ENCODE measurements around the gene VPS52.

Gene VPS52

DNA sequence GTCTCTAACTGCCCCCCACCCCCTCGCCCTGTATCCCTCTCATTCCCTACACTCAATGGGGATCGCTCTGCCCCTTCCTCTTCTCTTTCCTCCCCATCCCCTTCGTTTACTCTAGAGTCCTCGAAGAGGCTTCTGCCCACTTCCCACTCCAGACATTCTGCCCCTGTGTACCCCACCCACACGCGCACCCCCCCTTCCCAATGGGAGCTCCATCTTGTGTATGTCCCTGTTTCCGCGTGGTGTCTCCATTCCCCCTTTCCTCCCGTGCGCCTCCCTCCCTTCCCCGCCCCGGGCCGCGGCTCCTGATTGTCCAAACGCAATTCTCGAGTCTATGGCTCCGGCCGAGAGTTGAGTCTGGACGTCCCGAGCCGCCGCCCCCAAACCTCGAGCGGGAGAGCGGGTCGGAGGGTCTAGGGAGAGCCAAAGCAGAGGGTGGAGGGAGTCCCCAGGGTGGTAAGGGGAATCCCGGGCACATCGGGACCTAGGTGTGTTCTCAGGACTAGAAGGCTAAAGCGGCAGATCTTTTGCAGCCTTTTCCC is 64.1 kb downstream of the VPS52 start:
- DNase-seq = no peak

DNA sequence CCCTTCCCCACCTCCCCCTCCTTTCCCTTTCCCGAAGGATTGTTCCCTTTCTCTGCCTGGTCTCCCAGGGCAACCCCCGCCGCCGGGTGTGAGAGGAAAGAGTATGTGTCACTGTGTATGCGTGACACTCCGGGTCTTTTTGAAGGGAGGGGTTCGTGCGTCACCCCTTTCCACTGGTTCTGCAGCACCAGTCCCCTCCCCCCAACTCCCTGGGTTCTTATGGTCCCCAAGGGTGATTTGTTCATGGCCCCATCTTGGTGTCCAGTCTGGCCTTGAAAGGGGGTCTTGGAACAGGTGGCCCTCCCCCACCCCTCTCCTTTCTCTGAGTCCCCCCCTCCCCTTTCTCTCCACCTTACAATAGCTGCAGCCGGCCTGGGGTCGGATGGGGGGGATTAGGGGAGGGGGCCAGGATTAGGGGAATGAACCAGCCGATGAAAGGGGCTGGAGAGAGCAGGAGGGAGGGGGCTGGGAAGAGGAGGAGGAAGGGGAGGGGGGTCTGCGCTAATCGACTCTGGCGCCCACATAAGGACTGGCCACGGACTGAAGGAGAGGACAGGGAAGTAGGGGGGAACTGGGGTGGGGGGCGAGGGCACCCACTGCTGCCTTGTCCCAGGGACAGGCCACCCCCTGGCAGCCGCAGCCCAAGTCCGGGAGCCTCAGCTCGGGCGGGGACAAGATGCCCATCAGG is 64.7 kb downstream of the VPS52 start:
- DNase-seq = no peak

DNA sequence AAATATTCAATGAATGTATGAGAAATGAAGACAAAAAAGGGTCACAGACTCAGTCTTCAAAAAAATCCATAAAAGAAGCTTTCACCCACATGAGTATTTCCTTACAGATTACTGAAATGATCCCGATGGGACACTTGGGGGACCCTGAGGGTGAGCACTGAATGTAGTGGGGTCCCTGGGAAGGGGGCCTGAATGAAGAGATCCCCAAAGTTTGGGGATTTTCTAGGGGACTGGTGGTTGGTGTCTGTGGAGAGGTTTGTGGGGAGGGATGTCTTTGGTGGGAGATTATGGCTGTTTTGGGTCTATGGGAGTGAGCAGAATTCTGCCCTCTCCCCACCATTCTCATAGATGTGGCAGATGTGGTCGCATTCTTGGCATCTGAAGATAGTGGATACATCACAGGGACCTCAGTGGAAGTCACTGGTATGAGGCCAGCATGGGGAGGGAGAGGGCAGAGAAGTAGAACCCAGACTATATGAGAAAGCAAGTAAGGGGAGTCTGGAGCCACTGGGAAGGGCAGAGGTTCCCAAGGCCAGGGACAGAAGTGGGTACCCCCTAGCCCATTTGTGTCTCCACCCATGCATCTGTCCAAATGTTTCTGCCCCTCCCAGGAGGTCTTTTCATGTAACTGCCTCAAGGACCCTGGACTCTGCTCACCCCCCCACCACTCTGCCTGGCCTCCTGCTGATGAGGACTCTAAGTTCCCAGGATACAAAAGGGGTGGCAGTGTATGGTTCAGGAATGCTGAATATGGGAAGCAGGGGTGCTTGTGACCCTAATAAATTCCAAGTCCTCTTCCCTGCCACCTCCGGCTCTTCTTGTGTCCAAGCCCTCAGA is 65.4 kb downstream of the VPS52 start:
- DNase-seq = no peak

DNA sequence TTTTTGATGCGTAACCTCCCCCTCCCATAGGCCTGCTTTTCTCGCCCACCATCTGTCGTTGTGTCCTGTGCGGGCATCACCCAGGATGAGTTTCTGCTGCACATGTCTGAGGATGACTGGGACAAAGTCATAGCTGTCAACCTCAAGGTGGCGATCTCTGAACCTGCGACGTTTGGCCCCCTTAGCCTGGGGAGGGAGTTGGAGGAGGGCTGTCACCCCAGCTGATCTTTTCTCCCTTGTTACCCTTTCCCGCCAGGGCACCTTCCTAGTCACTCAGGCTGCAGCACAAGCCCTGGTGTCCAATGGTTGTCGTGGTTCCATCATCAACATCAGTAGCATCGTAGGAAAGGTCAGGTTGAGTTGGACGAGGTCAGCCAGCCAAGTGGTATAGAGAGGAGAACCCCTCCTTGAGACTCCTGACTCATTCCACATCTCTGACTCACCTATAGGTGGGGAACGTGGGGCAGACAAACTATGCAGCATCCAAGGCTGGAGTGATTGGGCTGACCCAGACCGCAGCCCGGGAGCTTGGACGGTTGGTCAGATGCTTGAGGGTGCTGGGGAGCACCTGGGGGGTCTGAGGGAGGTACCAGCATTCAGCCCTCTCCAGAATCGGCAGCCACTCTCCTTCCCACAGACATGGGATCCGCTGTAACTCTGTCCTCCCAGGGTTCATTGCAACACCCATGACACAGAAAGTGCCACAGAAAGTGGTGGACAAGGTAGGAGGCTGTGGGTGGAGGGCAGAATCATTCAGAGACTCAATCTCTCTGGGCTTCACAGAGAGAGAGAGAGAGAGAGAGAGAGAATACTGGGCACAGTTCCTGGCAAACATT is 66.3 kb downstream of the VPS52 start:
- no peak for DNase-seq

DNA sequence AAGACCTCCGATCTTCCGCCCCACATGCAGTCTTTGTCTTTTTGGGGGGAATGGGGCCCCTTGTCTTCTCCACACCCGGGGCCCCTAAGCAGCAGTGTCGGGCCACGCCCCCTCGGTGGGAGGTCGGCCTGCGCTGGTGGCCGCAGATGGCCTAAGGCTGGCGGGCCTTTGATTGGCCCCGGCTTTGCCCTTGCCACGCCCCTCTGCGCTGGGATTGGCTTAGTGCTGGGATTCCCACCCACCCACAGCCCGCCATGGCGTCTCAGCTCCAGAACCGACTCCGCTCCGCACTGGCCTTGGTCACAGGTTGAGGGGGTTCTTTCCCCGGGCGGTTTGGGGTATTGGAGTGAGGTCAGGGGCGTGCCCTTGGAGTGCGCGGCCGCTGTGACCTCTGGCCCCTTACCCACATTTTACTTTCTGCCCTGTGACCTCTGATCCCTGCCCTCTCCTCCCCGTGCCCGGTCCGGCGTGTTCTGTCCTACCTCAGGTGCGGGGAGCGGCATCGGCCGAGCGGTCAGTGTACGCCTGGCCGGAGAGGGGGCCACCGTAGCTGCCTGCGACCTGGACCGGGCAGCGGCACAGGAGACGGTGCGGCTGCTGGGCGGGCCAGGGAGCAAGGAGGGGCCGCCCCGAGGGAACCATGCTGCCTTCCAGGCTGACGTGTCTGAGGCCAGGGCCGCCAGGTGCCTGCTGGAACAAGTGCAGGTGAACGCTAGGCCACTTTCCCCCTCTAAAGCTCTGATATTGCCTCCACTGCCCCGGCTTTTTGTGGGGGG is 67.1 kb downstream of the VPS52 start, which contains the start of gene HSD17B8:
TSS of gene HSD17B8 (plus strand) at position 241 of the 776 bp plus-strand sequence. CDS start at position 255, 14 bp downstream.
- peak; percentile 75 for DNase-seq

DNA sequence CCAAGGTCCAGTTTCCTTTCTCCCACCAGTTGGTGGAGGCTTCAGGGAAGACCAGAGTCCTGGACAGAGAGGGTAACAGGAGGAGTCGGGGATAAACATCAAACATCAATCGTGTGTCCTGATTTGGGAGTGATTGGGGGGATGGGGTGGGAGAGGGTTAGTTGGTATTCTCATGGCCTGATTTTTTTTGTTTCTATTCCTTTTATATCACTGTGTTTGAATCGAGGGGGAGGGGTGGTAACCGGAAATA is 67.6 kb downstream of the VPS52 start:
- DNase-seq = no peak

DNA sequence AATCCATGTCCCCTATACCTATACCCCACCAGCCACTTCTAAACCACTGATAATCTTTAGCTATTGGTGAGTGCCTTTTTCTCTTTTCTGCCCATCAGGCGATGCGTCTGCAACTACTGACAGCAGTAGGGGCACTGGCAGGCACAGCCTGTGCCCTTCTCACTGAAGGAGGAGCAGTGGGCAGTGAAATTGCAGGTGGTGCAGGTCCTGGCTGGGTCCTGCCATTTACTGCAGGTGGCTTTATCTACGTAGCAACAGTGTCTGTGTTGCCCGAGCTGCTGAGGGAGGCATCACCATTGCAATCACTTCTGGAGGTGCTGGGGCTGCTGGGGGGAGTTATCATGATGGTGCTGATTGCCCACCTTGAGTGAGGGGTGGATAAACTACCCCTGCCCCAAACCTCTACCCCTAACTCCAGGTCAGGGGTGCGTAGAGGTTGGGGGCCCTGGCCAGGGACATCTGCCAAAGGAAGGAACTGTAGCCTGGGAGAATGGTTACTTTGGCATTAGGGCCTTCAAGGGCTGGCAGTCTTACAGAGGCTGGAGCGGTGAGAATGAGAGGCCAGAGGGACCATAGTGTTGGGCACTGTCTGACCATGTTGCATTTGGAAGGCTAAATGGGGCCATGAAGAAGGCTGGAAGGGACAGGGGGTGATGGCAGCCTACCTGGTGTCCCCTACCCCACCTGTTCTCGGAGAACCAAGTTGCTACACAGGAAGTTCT is 68.1 kb downstream of the VPS52 start:
- no peak for DNase-seq

DNA sequence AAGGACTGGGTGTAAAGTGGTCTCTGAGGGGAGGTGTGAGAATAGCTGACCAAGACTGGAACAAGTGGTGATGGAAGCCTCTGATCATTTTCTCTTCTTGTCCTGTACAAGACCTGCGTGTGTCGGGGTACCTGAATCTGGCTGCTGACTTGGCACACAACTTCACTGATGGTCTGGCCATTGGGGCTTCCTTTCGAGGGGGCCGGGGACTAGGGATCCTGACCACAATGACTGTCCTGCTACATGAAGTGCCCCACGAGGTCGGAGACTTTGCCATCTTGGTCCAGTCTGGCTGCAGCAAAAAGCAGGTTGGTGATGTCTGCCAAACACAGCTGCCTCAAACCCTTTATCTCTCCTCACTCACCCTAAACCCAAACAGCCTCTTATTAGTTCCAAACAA is 68.9 kb downstream of the VPS52 start:
- no peak for DNase-seq

DNA sequence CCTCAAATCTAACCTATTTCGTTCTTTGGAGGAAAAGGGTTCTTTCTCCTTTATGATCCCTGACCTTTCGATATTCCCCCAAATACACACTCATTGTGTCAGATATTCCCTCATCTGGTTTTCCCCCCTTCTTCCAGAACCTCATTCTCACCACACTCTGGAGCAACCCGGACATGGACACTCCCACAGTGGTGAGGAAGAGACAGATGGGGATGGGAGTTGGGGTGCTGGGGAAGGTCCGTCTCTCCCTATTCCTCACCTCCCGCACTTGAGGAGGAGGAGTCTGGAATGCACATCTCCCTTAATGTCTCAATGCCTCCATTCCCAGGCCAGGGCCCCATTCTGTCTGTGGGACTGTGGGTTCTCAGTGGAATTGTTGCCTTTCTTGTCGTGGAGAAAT is 69.7 kb downstream of the VPS52 start:
- DNase-seq = no peak

DNA sequence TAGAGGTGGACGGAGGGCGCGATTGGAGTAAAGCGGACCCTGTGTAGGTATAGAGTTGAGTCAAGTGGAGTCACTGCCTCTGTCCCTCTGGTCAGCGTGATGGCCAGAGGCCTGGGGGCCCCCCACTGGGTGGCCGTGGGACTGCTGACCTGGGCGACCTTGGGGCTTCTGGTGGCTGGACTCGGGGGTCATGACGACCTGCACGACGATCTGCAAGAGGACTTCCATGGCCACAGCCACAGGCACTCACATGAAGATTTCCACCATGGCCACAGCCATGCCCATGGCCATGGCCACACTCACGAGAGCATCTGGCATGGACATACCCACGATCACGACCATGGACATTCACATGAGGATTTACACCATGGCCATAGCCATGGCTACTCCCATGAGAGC is 70.5 kb downstream of the VPS52 start:
- DNase-seq = no peak

Data from activated gamma-delta T cell (primary cell).